HL-60 (cell line): ENCODE results near the gene PTGER4.
A peak's percentile ranks its signal among the peaks of the same experiment; 100 is the strongest.
"Not testable (repeated sequence)": the region's sequence is repeated elsewhere in the genome, so short reads cannot be mapped to it uniquely, and the experiment has no call there.

Experiments
- DNase-seq, 2 experiments: peaks; one replicate each; pipeline ENCODE4 v3.0.0-alpha.2; 2010 to 2020; ENCODE audit warnings: low read depth in 1 of 2, low spot score in 1 of 2
- H3K27ac ChIP-seq: fragments of 250-450 bp; sonication (Bioruptor Pico); replicated peaks from 2 replicates; pipeline ENCODE4 v1.5.1; 2020; ENCODE audit warnings: mild to moderate bottlenecking, moderate library complexity
- H3K27me3 ChIP-seq: fragments of 250-450 bp; sonication (Bioruptor Pico); 2 replicates; pipeline ENCODE4 v1.5.1; 2021; ENCODE audit warnings: mild to moderate bottlenecking, moderate library complexity; ENCODE audit not compliant: insufficient read depth, poor library complexity, severe bottlenecking
- H3K4me3 ChIP-seq: replicated peaks from 2 replicates; pipeline ENCODE4 v1.5.1; 2011; ENCODE audit warnings: mild to moderate bottlenecking, control low read depth, low read length; ENCODE audit not compliant: insufficient read depth
- GABPA ChIP-seq: IDR thresholded peaks from 2 replicates; pipeline ENCODE4 v1.6.1; 2012; ENCODE audit warnings: low read depth
- POLR2AphosphoS5 ChIP-seq: IDR thresholded peaks from 2 replicates; pipeline ENCODE4 v1.6.1; 2012; ENCODE audit warnings: low read depth
- SPI1 ChIP-seq: IDR thresholded peaks from 2 replicates; pipeline ENCODE4 v1.6.1; 2012; ENCODE audit warnings: low read depth, mild to moderate bottlenecking, borderline replicate concordance
- TF ChIP-seq, protein P1 (sequence below): IDR thresholded peaks from 2 replicates; pipeline ENCODE4 v1.6.1; 2012; ENCODE audit warnings: low read depth; ENCODE audit not compliant: insufficient replicate concordance
- TF ChIP-seq, protein P2 (sequence below): IDR thresholded peaks from one replicate; pipeline ENCODE4 v1.5.1; 2011; ENCODE audit warnings: low read length, control low read depth, inconsistent platforms; ENCODE audit not compliant: insufficient read depth

PTGER4 gene

DNA sequence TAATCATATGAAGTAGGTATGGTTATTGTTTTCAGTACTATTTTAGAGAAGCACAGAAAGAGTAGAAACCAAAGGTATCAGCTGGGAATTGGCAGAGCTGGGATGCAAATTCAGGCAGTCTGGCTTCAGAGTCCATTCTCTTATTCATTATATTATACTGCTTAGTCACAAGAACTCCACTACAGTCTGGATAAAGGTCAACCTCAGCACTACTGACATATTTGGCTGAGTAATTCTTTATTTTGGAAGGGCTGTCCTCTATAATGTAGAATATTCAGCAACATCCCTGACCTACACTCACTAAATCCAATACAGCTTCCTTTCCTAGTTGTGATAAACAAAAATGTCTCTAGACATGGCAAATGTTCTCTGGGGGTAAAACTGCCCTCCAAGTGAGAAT is 37.6 kb downstream of the PTGER4 start:
- Histone ChIP-seq H3K27me3 (no peaks in the 10 kb centered on the region), H3K4me3 (no peak overlapping the region), H3K27ac (no peak overlapping the region)
- DNase-seq, result no peak
- TF ChIP-seq, protein P1, sequence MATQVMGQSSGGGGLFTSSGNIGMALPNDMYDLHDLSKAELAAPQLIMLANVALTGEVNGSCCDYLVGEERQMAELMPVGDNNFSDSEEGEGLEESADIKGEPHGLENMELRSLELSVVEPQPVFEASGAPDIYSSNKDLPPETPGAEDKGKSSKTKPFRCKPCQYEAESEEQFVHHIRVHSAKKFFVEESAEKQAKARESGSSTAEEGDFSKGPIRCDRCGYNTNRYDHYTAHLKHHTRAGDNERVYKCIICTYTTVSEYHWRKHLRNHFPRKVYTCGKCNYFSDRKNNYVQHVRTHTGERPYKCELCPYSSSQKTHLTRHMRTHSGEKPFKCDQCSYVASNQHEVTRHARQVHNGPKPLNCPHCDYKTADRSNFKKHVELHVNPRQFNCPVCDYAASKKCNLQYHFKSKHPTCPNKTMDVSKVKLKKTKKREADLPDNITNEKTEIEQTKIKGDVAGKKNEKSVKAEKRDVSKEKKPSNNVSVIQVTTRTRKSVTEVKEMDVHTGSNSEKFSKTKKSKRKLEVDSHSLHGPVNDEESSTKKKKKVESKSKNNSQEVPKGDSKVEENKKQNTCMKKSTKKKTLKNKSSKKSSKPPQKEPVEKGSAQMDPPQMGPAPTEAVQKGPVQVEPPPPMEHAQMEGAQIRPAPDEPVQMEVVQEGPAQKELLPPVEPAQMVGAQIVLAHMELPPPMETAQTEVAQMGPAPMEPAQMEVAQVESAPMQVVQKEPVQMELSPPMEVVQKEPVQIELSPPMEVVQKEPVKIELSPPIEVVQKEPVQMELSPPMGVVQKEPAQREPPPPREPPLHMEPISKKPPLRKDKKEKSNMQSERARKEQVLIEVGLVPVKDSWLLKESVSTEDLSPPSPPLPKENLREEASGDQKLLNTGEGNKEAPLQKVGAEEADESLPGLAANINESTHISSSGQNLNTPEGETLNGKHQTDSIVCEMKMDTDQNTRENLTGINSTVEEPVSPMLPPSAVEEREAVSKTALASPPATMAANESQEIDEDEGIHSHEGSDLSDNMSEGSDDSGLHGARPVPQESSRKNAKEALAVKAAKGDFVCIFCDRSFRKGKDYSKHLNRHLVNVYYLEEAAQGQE, result no peak
- TF ChIP-seq, protein P2, sequence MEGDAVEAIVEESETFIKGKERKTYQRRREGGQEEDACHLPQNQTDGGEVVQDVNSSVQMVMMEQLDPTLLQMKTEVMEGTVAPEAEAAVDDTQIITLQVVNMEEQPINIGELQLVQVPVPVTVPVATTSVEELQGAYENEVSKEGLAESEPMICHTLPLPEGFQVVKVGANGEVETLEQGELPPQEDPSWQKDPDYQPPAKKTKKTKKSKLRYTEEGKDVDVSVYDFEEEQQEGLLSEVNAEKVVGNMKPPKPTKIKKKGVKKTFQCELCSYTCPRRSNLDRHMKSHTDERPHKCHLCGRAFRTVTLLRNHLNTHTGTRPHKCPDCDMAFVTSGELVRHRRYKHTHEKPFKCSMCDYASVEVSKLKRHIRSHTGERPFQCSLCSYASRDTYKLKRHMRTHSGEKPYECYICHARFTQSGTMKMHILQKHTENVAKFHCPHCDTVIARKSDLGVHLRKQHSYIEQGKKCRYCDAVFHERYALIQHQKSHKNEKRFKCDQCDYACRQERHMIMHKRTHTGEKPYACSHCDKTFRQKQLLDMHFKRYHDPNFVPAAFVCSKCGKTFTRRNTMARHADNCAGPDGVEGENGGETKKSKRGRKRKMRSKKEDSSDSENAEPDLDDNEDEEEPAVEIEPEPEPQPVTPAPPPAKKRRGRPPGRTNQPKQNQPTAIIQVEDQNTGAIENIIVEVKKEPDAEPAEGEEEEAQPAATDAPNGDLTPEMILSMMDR, result no peak
- TF ChIP-seq POLR2AphosphoS5, result no peak
- TF ChIP-seq GABPA, result no peak
- TF ChIP-seq SPI1, result no peak

DNA sequence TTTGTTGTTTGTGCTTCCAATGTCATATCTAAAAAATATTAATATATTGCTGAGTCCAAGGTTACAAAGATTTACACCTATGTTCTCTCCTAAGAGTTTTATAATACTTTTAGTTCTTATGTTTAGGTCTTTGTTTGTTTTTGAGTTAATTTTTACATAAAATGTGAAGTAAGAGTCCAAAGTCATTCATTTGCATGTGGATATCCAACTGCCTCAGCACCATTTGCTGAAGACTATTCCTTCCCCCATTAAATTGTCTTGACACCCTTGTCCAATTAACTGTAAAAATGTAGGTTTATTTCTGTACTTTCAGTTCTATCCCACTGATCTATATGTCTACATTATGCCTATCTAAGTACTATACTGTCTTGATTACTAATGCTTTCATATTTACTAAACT is 40.4 kb downstream of the PTGER4 start:
- no peak overlapping the region for H3K27ac ChIP-seq
- H3K4me3 ChIP-seq, result no peak overlapping the region
- no peak for TF ChIP-seq POLR2AphosphoS5
- no peak for TF ChIP-seq GABPA
- TF ChIP-seq SPI1, result no peak
- TF ChIP-seq, protein P2, result no peak
- H3K27me3 ChIP-seq, result no peaks in the 10 kb centered on the region
- DNase-seq, result no peak

DNA sequence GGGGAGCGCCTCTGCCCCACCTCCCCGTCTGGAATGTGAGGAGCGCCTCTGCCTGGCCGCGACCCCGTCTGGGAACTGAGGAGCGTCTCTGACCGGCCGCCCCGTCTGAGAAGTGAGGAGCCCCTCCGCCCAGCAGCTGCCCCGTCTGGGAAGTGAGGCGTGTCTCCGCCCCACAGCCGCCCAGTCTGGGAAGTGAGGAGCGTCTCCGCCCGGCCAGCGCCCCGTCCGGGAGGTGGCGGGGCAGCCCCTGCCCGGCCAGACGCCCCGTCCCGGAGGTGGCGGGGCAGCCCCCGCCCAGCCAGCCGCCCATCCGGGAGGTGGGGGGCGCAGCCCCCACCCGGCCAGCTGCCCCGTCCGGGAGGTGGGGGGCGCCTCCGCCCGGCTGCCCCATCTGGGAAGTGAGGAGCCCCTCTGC is 42.8 kb downstream of the PTGER4 start:
- not testable (repeated sequence) for H3K27ac ChIP-seq, DNase-seq, H3K4me3 ChIP-seq, H3K27me3 ChIP-seq

DNA sequence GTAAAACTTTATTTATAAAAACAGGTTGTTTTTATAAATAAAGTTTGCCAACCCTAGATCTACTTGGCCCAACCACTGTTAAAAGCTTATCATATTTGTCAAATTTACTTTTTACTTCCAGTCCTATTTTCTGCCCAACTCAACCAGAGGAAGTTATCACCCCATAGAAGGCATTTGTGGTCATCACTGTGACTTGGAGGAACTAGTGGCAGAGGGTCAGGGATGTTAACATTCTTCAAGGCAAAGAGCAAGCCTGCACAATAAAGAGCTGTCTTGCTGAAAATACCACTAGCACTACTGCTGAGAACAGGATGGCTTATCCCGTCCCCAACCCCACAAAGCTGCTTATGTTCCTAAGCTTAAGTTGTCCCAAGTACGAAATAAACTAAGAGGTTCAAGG is 53.7 kb downstream of the PTGER4 start:
- Histone ChIP-seq H3K27me3 (no peaks in the 10 kb centered on the region), H3K27ac (no peak overlapping the region), H3K4me3 (no peak overlapping the region)
- TF ChIP-seq, protein P1, result no peak
- TF ChIP-seq, protein P2, result no peak
- TF ChIP-seq GABPA (no peak), POLR2AphosphoS5 (no peak), SPI1 (no peak)
- peak in 1 of 2 experiments; percentile 64 for DNase-seq
